K562 (cell line): ENCODE measurements around the gene HMX3. TPM values are rescaled to one million over a fixed set of nuclear protein-coding genes. Genes with fewer than 3 reads are reported as not detected.
A peak's percentile ranks its signal among the peaks of the same experiment; 100 is the strongest.

ENCODE experiments used
- ATAC-seq: fragments of 200-7000 bp; cut with Tn5 transposase; 3 replicates; pipeline ENCODE4 v1.9.1; 2020; ENCODE audit warnings: moderate library complexity
- BruUV-seq: library from RNA; stranded (reverse); fragments of 400-500 nt; replicated peaks from 2 replicates; lab custom pipeline; 2021; lab: Mats Ljungman, UMichigan
- CTCF ChIA-PET: fragments of 300-600 bp; formaldehyde crosslinking; extraction: SDS; loops from one replicate; lab custom pipeline; 2021; ENCODE audit warnings: low intra/inter-chr PET ratio; lab: Yijun Ruan, JAX
- POLR2A ChIA-PET: fragments of 300-600, 350-650 bp; sonication (Branson Sonifier 250); formaldehyde crosslinking; extraction: SDS; loops from one replicate; lab custom pipeline; 2021; ENCODE audit warnings: antibody characterized with exemption, inconsistent platforms; lab: Yijun Ruan, JAX
- DNase-seq, 4 experiments: peaks; one replicate each; pipeline versions ENCODE4 v3.0.0 to v3.0.0-alpha.2; 2011 to 2018; ENCODE audit warnings: low spot score in 3 of 4, mixed read lengths in 3 of 4; ENCODE audit errors: extremely low read depth in 1 of 4
- FAIRE-seq: peaks from 2 replicates; lab custom pipeline; 2011; peaks lifted over from hg19 to GRCh38; lab: Jason Lieb, UNC
- H2AFZ ChIP-seq: 2 replicates; pipeline ENCODE4 v1.6.0; 2011; ENCODE audit warnings: low read depth, low read length, control low read depth, inconsistent platforms
- H3K27ac ChIP-seq: fragments of 200-600 bp; 3 replicates; pipeline ENCODE4 v1.8.0; 2011; ENCODE audit warnings: low read depth, mild to moderate bottlenecking, control low read depth, inconsistent platforms, low read length, moderate library complexity, mixed read lengths; ENCODE audit errors: extremely low read depth
- H3K27me3 ChIP-seq, 2 experiments: fragments of 300-600 bp in 1 of 2; 2 replicates in 1 of 2; 3 replicates in 1 of 2; pipeline versions ENCODE4 v1.6.0 to v1.8.0; 2011; ENCODE audit warnings: inconsistent platforms in 2 of 2, low read length in 2 of 2, mild to moderate bottlenecking in 1 of 2, mixed read lengths in 1 of 2, moderate library complexity in 1 of 2; ENCODE audit not compliant: control insufficient read depth in 2 of 2, insufficient read depth in 2 of 2
- H3K36me3 ChIP-seq: fragments of 300-600 bp; 3 replicates; pipeline ENCODE4 v1.8.0; 2011; ENCODE audit warnings: mild to moderate bottlenecking, low read length, inconsistent platforms; ENCODE audit not compliant: control insufficient read depth, insufficient read depth
- H3K4me1 ChIP-seq, 2 experiments: fragments of 200-600 bp in 1 of 2; replicated peaks in 1 of 2; 2 replicates in 1 of 2; 3 replicates in 1 of 2; pipeline versions ENCODE4 v1.5.1 to v1.8.0; 2011; ENCODE audit warnings: inconsistent platforms in 2 of 2, low read length in 2 of 2, mild to moderate bottlenecking in 1 of 2, mixed read lengths in 1 of 2, moderate library complexity in 1 of 2; ENCODE audit not compliant: control insufficient read depth in 2 of 2, insufficient read depth in 2 of 2
- H3K4me2 ChIP-seq: 2 replicates; pipeline ENCODE4 v1.6.1; 2011; ENCODE audit warnings: low read length, control low read depth, inconsistent platforms, mixed read lengths; ENCODE audit not compliant: insufficient read depth
- H3K4me3 ChIP-seq: fragments of 200-600 bp; sonication (generic), shearing (Covaris generic); 2 replicates; pipeline ENCODE4 v1.5.1; 2016; ENCODE audit warnings: control low read depth, inconsistent platforms
- H3K79me2 ChIP-seq: fragments of 200-600 bp; 3 replicates; pipeline ENCODE4 v1.8.0; 2011; ENCODE audit warnings: low read length, inconsistent platforms; ENCODE audit not compliant: control insufficient read depth, insufficient read depth
- H3K9ac ChIP-seq, 2 experiments: 2 replicates each; pipeline versions ENCODE4 v1.6.0 to v1.6.1; 2011; ENCODE audit warnings: low read depth in 2 of 2, low read length in 2 of 2, control low read depth in 1 of 2, inconsistent platforms in 1 of 2, mild to moderate bottlenecking in 1 of 2, mixed read lengths in 1 of 2; ENCODE audit not compliant: insufficient read depth in 1 of 2
- H3K9me1 ChIP-seq: one replicate; pipeline ENCODE4 v1.6.0; 2011; ENCODE audit warnings: inconsistent platforms, mild to moderate bottlenecking, low read length, moderate library complexity; ENCODE audit not compliant: control insufficient read depth, insufficient read depth
- H3K9me3 ChIP-seq: replicated peaks from 2 replicates; pipeline ENCODE4 v1.5.1; 2011; ENCODE audit warnings: low read depth, low read length, inconsistent platforms; ENCODE audit not compliant: control insufficient read depth, insufficient read depth
- H4K20me1 ChIP-seq: replicated peaks from 2 replicates; pipeline ENCODE4 v1.6.1; 2011; ENCODE audit warnings: low read length, inconsistent platforms, mixed read lengths; ENCODE audit not compliant: control insufficient read depth, insufficient read depth
- AFF4 ChIP-seq: sonication (generic); formaldehyde crosslinking; IDR thresholded peaks from 2 replicates; pipeline ENCODE4 v1.8.0; 2023; ENCODE audit warnings: mild to moderate bottlenecking, missing genetic modification reagents
- CAMTA2 ChIP-seq: fragments of 250-450 bp; sonication (Bioruptor Pico); conservative IDR thresholded peaks from 2 replicates; pipeline ENCODE4 v1.5.1; 2022
- CHD1 ChIP-seq: fragments of 200-600 bp; sonication (generic); IDR thresholded peaks from one replicate; pipeline ENCODE4 v1.6.1; 2012; ENCODE audit warnings: mild to moderate bottlenecking, moderate library complexity, low read length, inconsistent platforms
- KDM5B ChIP-seq: fragments of 200-600 bp; sonication (generic); IDR thresholded peaks from 2 replicates; pipeline ENCODE4 v1.6.1; 2012; ENCODE audit warnings: low read depth, mild to moderate bottlenecking, moderate library complexity, low read length, control low read depth, inconsistent platforms; ENCODE audit not compliant: insufficient replicate concordance
- MLLT1 ChIP-seq, 2 experiments: fragments of 450-650 bp; IDR thresholded peaks; 2 replicates each; pipeline ENCODE4 v1.6.1; 2016
- POLR2A ChIP-seq: fragments of 450-650 bp; conservative IDR thresholded peaks from 2 replicates; pipeline ENCODE4 v1.6.1; 2016
- POLR2G ChIP-seq: fragments of 200-400 bp; formaldehyde crosslinking; IDR thresholded peaks from 2 replicates; pipeline ENCODE4 v1.6.1; 2017; ENCODE audit warnings: low read depth, mild to moderate bottlenecking, antibody characterized with exemption, low read length, moderate library complexity
- RBBP5 ChIP-seq: fragments of 200-600 bp; sonication (generic); IDR thresholded peaks from 2 replicates; pipeline ENCODE4 v1.6.1; 2012; ENCODE audit warnings: borderline replicate concordance, mild to moderate bottlenecking, low read length, control low read depth, inconsistent platforms; ENCODE audit not compliant: insufficient read depth, poor library complexity, severe bottlenecking
- RBFOX2 ChIP-seq: fragments of 200-400 bp; formaldehyde crosslinking; IDR thresholded peaks from 2 replicates; pipeline ENCODE4 v1.6.1; 2017; ENCODE audit warnings: low read depth, mild to moderate bottlenecking, low read length, moderate library complexity
- RBM22 ChIP-seq: fragments of 200-400 bp; formaldehyde crosslinking; IDR thresholded peaks from 2 replicates; pipeline ENCODE4 v1.6.1; 2018; ENCODE audit warnings: low read length, low read depth; ENCODE audit not compliant: poor library complexity, severe bottlenecking
- ZNF263 ChIP-seq: sonication (generic); formaldehyde crosslinking; IDR thresholded peaks from 2 replicates; pipeline ENCODE4 v1.8.0; 2022; ENCODE audit warnings: mild to moderate bottlenecking, missing genetic modification reagents, borderline replicate concordance
- WGBS: fragments of 100-300 bp; shearing (Covaris generic); methylation state at CpG from one replicate; pipeline ENCODE4 v1.1.6; 2016; ENCODE audit warnings: low coverage, mixed read lengths; ENCODE audit not compliant: insufficient coverage; ENCODE audit errors: missing lambda C conversion rate; 5-methylcytosine and 5-hydroxymethylcytosine counted together
- in situ Hi-C: fragments of 300-500 bp; cut with MboI; formaldehyde crosslinking; loops from 4 replicates; pipeline ENCODE4 v1.15.0; 2018; ENCODE audit warnings: inconsistent platforms, mixed read lengths
- intact Hi-C: fragments of 100-400 bp; cut with micrococcal nuclease; formaldehyde crosslinking; loops from 2 replicates; pipeline ENCODE4 v1.14.2; 2022
- polyA plus RNA-seq, 8 experiments: library from polyadenylated mRNA; depleted of rRNA in 4 of 8; stranded (reverse) in 5 of 8; unstranded in 3 of 8; fragments of >200 nt; fragmentation: Nextera tagmentation in 2 of 8; fragmentation: Illumina TruSeq in 1 of 8; extraction: Ambion mirVana in 2 of 8; extraction: Trizol in 1 of 8; gene quantifications; 2 replicates each; pipeline versions ENCODE4 v1.2.1 to v1.2.3, GENCODE V29; 2011 to 2014; ENCODE audit warnings: inconsistent platforms in 1 of 8, missing spikeins in 1 of 8
- total RNA-seq, 7 experiments: library from RNA; depleted of rRNA in 6 of 7; stranded (reverse); fragments of >200 nt in 6 of 7; fragmentation: Illumina TruSeq in 2 of 7; extraction: Trizol in 2 of 7; gene quantifications; 2 replicates each; pipeline versions ENCODE4 v1.2.1 to v1.2.3, GENCODE V29; 2011 to 2021; ENCODE audit warnings: low replicate concordance in 1 of 7

HMX3 gene
- total and polyA plus RNA-seq, 9 of the 15 experiments (the other 6 are each of a cell fraction or from before 2014, with no cell fraction given): 0.55 to 43.5 (median 7.4) TPM; not detected in 2

- ChIA-PET CTCF (no interaction called here), POLR2A (interaction anchor here (0.6 to 4.9 kb wide), 3 partner anchors 9 to 69 kb away, joined by 3 to 34 read pairs (median 3); partner anchors contain the start of gene BUB3)
- H3K4me1 ChIP-seq: peaks cover 13 to 55% of the 10 kb centered on the region in 2 experiments
- TSS peak; percentile 38 for BruUV-seq
- 0 out of 5 replicates have a peak, but pooled peaks cover 0 to 8% of the 10 kb centered on the region in 2 experiments for H3K27me3 ChIP-seq
- H3K79me2 ChIP-seq: peaks cover 57% of the 10 kb centered on the region
- H3K27ac ChIP-seq: peak overlapping the region; percentile 99
- peak overlapping the region; percentile 73 for H3K4me3 ChIP-seq
- no peaks in the 10 kb centered on the region; the same call in 1 of the 2 replicates for H3K9me3 ChIP-seq
- 1% methylated on average over 14 of the region's 83 CpGs for WGBS
- FAIRE-seq (no peak), ATAC-seq (peak; percentile 28), DNase-seq (peak; percentile 25 to 66 (median 38))
- peak overlapping the region; percentile 74 for H3K4me2 ChIP-seq
- in situ Hi-C loops (no loop called here), intact Hi-C loops (no loop called here)
- H3K9ac ChIP-seq: peak overlapping the region; percentile 90 to 98
- no peaks in the 10 kb centered on the region for H3K9me1 ChIP-seq
- no peak overlapping the region for H2AFZ ChIP-seq
- H4K20me1 ChIP-seq: peaks cover 7% of the 10 kb centered on the region; the same call in 1 of the 2 replicates
- H3K36me3 ChIP-seq: peaks cover 46% of the 10 kb centered on the region
- no peak for TF ChIP-seq CAMTA2 (CRISPR knock-in tag)
- peak; percentile 27 for TF ChIP-seq CHD1
- peak; percentile 80 for TF ChIP-seq RBM22
- peak; percentile 86 for TF ChIP-seq RBFOX2
- peak; percentile 65; the same call in 1 of the 2 replicates for TF ChIP-seq AFF4
- TF ChIP-seq POLR2A: 0 out of 2 replicates have a peak, but pooled peaks have one; percentile 51
- TF ChIP-seq ZNF263 (CRISPR knock-in tag): peak; percentile 79
- TF ChIP-seq KDM5B: peak; percentile 26
- peak; percentile 80 for TF ChIP-seq POLR2G
- peak; percentile 86 for TF ChIP-seq RBBP5
- TF ChIP-seq MLLT1 (IDR thresholded peaks at IDR 0.05): peak; percentile 35 to 52; a peak in 3 of 4 replicates
Measured at GRCh38 chr10:123136806-123137642, 1.3 kb downstream of the HMX3 start.
